Cardiac muscle cell (in vitro differentiated cells and primary cell): ENCODE measurements around the gene POU2F2. TPM values are rescaled to one million over a fixed set of nuclear protein-coding genes. Genes with fewer than 3 reads are reported as not detected.
A peak's percentile ranks its signal among the peaks of the same experiment; 100 is the strongest.

Experiments used
- DNase-seq, 2 donors: peaks; one replicate each; pipeline versions ENCODE4 v3.0.0 to v3.0.0-alpha.2; 2010 to 2017; ENCODE audit warnings: low read depth in 1 of 2, low spot score in 1 of 2
- H3K27ac ChIP-seq: fragments of 200-600 bp; sonication (generic); 2 replicates; pipeline ENCODE4 v1.5.1; 2016
- H3K27me3 ChIP-seq: fragments of 200-600 bp; sonication (generic); 2 replicates; pipeline ENCODE4 v1.6.0; 2016; ENCODE audit warnings: control low read depth
- H3K36me3 ChIP-seq: fragments of 200-600 bp; sonication (generic); 2 replicates; pipeline ENCODE4 v1.5.1; 2016; ENCODE audit warnings: control low read depth
- H3K4me1 ChIP-seq: fragments of 200-600 bp; sonication (generic); 2 replicates; pipeline ENCODE4 v1.8.1; 2017; ENCODE audit warnings: low read depth, mild to moderate bottlenecking, mixed run types
- H3K4me3 ChIP-seq: fragments of 200-600 bp; sonication (generic); 2 replicates; pipeline ENCODE4 v1.5.1; 2016; ENCODE audit warnings: mild to moderate bottlenecking
- H3K9me3 ChIP-seq: fragments of 200-600 bp; sonication (generic); 2 replicates; pipeline ENCODE4 v1.5.1; 2017; ENCODE audit warnings: low read depth, mild to moderate bottlenecking, control low read depth
- CTCF ChIP-seq: IDR thresholded peaks from 2 replicates; pipeline ENCODE4 v1.5.1; 2012; ENCODE audit warnings: low read depth, mild to moderate bottlenecking, low read length
- polyA plus RNA-seq: library from polyadenylated mRNA; unstranded; fragments of >200 nt; fragmentation: Nextera tagmentation; extraction: Ambion mirVana; gene quantifications from 2 replicates; pipeline ENCODE4 v1.2.1, GENCODE V29; 2016
- total RNA-seq: library from RNA; depleted of rRNA; stranded (reverse); fragments of >200 nt; gene quantifications from 2 replicates; pipeline ENCODE4 v1.2.3, GENCODE V29; 2016

The POU2F2 gene
- total and polyA plus RNA-seq, 2 experiments from 2014 or later, result 0.12 TPM; not detected in 1

- peak in 1 of 2 donors; percentile 29 for DNase-seq
- H3K4me3 ChIP-seq, result no peak overlapping the region
- no peak for TF ChIP-seq CTCF
- no peak overlapping the region for H3K27ac ChIP-seq
- H3K27me3 ChIP-seq, result peaks cover 39% of the 10 kb centered on the region
- H3K36me3 ChIP-seq, result no peaks in the 10 kb centered on the region
- no peaks in the 10 kb centered on the region for H3K4me1 ChIP-seq
- no peaks in the 10 kb centered on the region for H3K9me3 ChIP-seq
Measured at GRCh38 chr19:42129399-42130253, 2.6 kb downstream of the POU2F2 start.

- no peaks in the 10 kb centered on the region for H3K36me3 ChIP-seq
- peaks cover 11% of the 10 kb centered on the region for H3K27me3 ChIP-seq
- TF ChIP-seq CTCF, result no peak
- H3K4me3 ChIP-seq, result no peak overlapping the region
- no peak overlapping the region for H3K27ac ChIP-seq
- no peaks in the 10 kb centered on the region for H3K9me3 ChIP-seq
- H3K4me1 ChIP-seq, result no peaks in the 10 kb centered on the region
- no peak for DNase-seq
Measured at GRCh38 chr19:42126574-42126973, 5.7 kb downstream of the POU2F2 start.

GRCh38 chr19:42125536-42125935, 6.7 kb downstream of the POU2F2 start:
- Histone ChIP-seq H3K9me3 (no peaks in the 10 kb centered on the region), H3K27ac (no peak overlapping the region), H3K27me3 (peaks cover 4% of the 10 kb centered on the region), H3K4me1 (no peaks in the 10 kb centered on the region), H3K4me3 (no peak overlapping the region), H3K36me3 (no peaks in the 10 kb centered on the region)
- DNase-seq, result no peak
- no peak for TF ChIP-seq CTCF

GRCh38 chr19:42124386-42124901, 7.8 kb downstream of the POU2F2 start:
- no peak overlapping the region for H3K27ac ChIP-seq
- DNase-seq, result no peak
- H3K9me3 ChIP-seq, result no peaks in the 10 kb centered on the region
- no peaks in the 10 kb centered on the region for H3K36me3 ChIP-seq
- H3K4me1 ChIP-seq, result no peaks in the 10 kb centered on the region
- no peak overlapping the region for H3K4me3 ChIP-seq
- no peak for TF ChIP-seq CTCF
- H3K27me3 ChIP-seq, result no peaks in the 10 kb centered on the region

- H3K36me3 ChIP-seq, result no peaks in the 10 kb centered on the region
- DNase-seq, result no peak
- no peak for TF ChIP-seq CTCF
- H3K27me3 ChIP-seq, result no peaks in the 10 kb centered on the region
- no peaks in the 10 kb centered on the region for H3K4me1 ChIP-seq
- H3K27ac ChIP-seq, result no peak overlapping the region
- H3K4me3 ChIP-seq, result no peak overlapping the region
- H3K9me3 ChIP-seq, result no peaks in the 10 kb centered on the region
Measured at GRCh38 chr19:42123765-42124164, 8.5 kb downstream of the POU2F2 start.
